HEK293T (cell line): ENCODE results near the gene MEP1A.
"Not testable (repeated sequence)": the region's sequence is repeated elsewhere in the genome, so short reads cannot be mapped to it uniquely, and the experiment has no call there.

Experiments used
- CTBP1 ChIP-seq: fragments of 450-650 bp; IDR thresholded peaks from 2 replicates; pipeline ENCODE4 v1.6.1; 2016; ENCODE audit warnings: borderline replicate concordance
- ELF4 ChIP-seq: fragments of 450-650 bp; IDR thresholded peaks from 2 replicates; pipeline ENCODE4 v1.6.1; 2017; ENCODE audit warnings: antibody characterized with exemption
- FOXA1 ChIP-seq: fragments of 450-650 bp; IDR thresholded peaks from 2 replicates; pipeline ENCODE4 v1.6.1; 2016; ENCODE audit warnings: mild to moderate bottlenecking
- FOXM1 ChIP-seq: fragments of 450-650 bp; IDR thresholded peaks from 2 replicates; pipeline ENCODE4 v1.6.1; 2017; ENCODE audit warnings: mild to moderate bottlenecking, borderline replicate concordance
- HDGF ChIP-seq: fragments of 450-650 bp; IDR thresholded peaks from 2 replicates; pipeline ENCODE4 v1.6.1; 2017; ENCODE audit warnings: antibody characterized with exemption, borderline replicate concordance
- L3MBTL2 ChIP-seq: fragments of 450-650 bp; conservative IDR thresholded peaks from 2 replicates; pipeline ENCODE4 v1.6.1; 2016; ENCODE audit warnings: mild to moderate bottlenecking
- LEF1 ChIP-seq: fragments of 450-650 bp; IDR thresholded peaks from 2 replicates; pipeline ENCODE4 v1.6.1; 2017; ENCODE audit warnings: mild to moderate bottlenecking, borderline replicate concordance
- NFRKB ChIP-seq: fragments of 450-650 bp; IDR thresholded peaks from 2 replicates; pipeline ENCODE4 v1.6.1; 2016; ENCODE audit warnings: mild to moderate bottlenecking, moderate library complexity
- SP1 ChIP-seq: fragments of 450-650 bp; IDR thresholded peaks from 2 replicates; pipeline ENCODE4 v1.6.1; 2017
- SUZ12 ChIP-seq: fragments of 450-650 bp; IDR thresholded peaks from 2 replicates; pipeline ENCODE4 v1.6.1; 2016; ENCODE audit warnings: mild to moderate bottlenecking
- TARDBP ChIP-seq: fragments of 450-650 bp; IDR thresholded peaks from 2 replicates; pipeline ENCODE4 v1.6.1; 2016
- ZNF384 ChIP-seq: fragments of 450-650 bp; IDR thresholded peaks from 2 replicates; pipeline ENCODE4 v1.6.1; 2016
- TF ChIP-seq, protein P1 (sequence below): fragments of 450-650 bp; IDR thresholded peaks from 2 replicates; pipeline ENCODE4 v1.6.1; 2016

GRCh38 chr6:46851576-46851975 lies 58.4 kb downstream of the MEP1A start:
- not testable (repeated sequence) for TF ChIP-seq HDGF, FOXA1, CTBP1, LEF1, FOXM1, SP1, SUZ12, TARDBP, ZNF384, L3MBTL2, NFRKB, ELF4
- TF ChIP-seq, protein P1, sequence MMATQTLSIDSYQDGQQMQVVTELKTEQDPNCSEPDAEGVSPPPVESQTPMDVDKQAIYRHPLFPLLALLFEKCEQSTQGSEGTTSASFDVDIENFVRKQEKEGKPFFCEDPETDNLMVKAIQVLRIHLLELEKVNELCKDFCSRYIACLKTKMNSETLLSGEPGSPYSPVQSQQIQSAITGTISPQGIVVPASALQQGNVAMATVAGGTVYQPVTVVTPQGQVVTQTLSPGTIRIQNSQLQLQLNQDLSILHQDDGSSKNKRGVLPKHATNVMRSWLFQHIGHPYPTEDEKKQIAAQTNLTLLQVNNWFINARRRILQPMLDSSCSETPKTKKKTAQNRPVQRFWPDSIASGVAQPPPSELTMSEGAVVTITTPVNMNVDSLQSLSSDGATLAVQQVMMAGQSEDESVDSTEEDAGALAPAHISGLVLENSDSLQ = not testable (repeated sequence)
